BE2C (cell line): ENCODE results near the gene GNL2.

ENCODE experiments used
- DNase-seq: peaks from one replicate; pipeline ENCODE4 v3.0.0-alpha.2; 2020
- H3K27me3 ChIP-seq: fragments of 250-450 bp; sonication (Bioruptor Pico); 2 replicates; pipeline ENCODE4 v1.5.1; 2020; ENCODE audit warnings: mild to moderate bottlenecking
- H3K36me3 ChIP-seq: fragments of 250-450 bp; sonication (Bioruptor Pico); 2 replicates; pipeline ENCODE4 v1.5.1; 2020; ENCODE audit warnings: mild to moderate bottlenecking
- H3K4me1 ChIP-seq: fragments of 250-450 bp; sonication (Bioruptor Pico); 2 replicates; pipeline ENCODE4 v1.5.1; 2020
- H3K4me3 ChIP-seq: 2 replicates; pipeline ENCODE4 v1.5.1; 2011; ENCODE audit warnings: low read depth, low read length
- H3K9me3 ChIP-seq: fragments of 250-450 bp; sonication (Bioruptor Pico); 2 replicates; pipeline ENCODE4 v1.5.1; 2020
- TF ChIP-seq, protein P1 (sequence below): IDR thresholded peaks from 2 replicates; pipeline ENCODE4 v1.5.1; 2012; ENCODE audit warnings: mild to moderate bottlenecking, low read depth, low read length

The GNL2 gene

DNA sequence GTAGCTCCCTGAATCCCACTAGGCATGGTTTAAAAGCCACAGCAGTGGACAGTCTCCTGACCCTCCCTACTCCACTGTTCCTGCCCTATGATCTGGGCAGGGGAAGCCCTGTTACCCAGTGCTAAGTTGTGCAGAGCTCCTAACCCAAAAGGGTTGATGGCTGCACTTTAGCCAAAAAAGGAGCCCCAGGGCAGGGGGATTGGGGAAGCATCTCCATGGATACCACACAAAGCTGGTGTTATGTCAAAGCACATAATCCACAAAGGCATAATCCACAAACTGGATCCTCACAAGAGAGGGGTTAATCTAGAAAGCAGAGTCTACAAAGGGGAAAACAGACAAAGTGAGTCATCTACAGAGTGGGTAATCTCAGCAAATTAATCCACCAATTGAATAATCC lies 33.3 kb upstream of the GNL2 start:
- H3K4me1 ChIP-seq = no peaks in the 10 kb centered on the region
- H3K27me3 ChIP-seq = peaks cover 25% of the 10 kb centered on the region
- H3K9me3 ChIP-seq = no peaks in the 10 kb centered on the region
- H3K36me3 ChIP-seq = no peaks in the 10 kb centered on the region
- TF ChIP-seq, protein P1, sequence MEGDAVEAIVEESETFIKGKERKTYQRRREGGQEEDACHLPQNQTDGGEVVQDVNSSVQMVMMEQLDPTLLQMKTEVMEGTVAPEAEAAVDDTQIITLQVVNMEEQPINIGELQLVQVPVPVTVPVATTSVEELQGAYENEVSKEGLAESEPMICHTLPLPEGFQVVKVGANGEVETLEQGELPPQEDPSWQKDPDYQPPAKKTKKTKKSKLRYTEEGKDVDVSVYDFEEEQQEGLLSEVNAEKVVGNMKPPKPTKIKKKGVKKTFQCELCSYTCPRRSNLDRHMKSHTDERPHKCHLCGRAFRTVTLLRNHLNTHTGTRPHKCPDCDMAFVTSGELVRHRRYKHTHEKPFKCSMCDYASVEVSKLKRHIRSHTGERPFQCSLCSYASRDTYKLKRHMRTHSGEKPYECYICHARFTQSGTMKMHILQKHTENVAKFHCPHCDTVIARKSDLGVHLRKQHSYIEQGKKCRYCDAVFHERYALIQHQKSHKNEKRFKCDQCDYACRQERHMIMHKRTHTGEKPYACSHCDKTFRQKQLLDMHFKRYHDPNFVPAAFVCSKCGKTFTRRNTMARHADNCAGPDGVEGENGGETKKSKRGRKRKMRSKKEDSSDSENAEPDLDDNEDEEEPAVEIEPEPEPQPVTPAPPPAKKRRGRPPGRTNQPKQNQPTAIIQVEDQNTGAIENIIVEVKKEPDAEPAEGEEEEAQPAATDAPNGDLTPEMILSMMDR = no peak
- DNase-seq = no peak
- H3K4me3 ChIP-seq = no peak overlapping the region

DNA sequence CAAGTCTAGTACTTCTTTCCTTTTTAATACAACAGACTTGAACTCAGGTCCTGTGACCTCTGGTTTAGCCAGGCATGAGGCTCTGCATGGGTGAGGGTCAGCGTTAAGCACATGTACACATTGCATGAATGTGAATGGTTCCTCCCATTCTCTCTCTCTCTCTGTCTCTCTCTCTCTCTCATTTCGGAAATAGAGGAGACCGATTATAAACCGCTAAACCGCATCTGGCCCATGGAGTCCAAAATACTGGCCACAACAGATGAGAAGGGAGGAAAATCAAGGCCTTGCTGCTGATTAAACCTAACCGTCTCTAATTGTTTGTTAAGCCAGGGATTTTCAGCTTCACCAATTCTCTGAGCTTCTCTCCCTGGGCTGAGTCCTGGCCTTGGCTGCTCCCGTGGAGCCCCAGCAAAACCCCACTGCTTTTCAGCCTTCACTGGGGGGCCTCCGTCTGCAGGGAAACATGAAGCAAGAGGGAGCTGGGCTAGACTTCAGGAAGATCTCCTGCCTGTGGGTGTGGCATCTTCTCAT lies 32.4 kb upstream of the GNL2 start:
- Histone ChIP-seq H3K36me3 (no peaks in the 10 kb centered on the region), H3K4me1 (no peaks in the 10 kb centered on the region), H3K4me3 (no peak overlapping the region), H3K9me3 (no peaks in the 10 kb centered on the region), H3K27me3 (peaks cover 16% of the 10 kb centered on the region)
- TF ChIP-seq, protein P1 = no peak
- DNase-seq = no peak

DNA sequence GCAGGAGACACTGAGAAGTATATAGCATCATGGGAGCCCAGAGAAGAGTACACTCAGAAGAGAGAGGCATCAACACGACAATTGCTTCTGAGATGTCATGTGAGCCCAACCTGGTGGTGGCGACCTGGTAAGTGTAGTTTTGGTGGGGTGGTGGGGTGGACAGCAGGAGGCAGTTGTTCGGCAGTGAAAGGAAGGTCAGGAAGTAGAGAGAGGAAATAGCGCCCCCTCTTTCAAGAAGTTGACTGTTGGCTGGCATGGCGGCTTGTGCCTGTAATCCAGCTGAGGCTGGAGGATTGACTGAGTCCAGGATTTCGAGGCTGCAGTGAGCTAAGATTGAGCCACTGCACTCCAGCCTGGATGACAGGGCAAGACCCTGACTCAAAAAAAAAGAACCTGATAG lies 26.4 kb upstream of the GNL2 start:
- Histone ChIP-seq H3K27me3 (no peaks in the 10 kb centered on the region), H3K9me3 (no peaks in the 10 kb centered on the region), H3K36me3 (no peaks in the 10 kb centered on the region), H3K4me3 (no peak overlapping the region), H3K4me1 (no peaks in the 10 kb centered on the region)
- TF ChIP-seq, protein P1 = no peak
- no peak for DNase-seq

DNA sequence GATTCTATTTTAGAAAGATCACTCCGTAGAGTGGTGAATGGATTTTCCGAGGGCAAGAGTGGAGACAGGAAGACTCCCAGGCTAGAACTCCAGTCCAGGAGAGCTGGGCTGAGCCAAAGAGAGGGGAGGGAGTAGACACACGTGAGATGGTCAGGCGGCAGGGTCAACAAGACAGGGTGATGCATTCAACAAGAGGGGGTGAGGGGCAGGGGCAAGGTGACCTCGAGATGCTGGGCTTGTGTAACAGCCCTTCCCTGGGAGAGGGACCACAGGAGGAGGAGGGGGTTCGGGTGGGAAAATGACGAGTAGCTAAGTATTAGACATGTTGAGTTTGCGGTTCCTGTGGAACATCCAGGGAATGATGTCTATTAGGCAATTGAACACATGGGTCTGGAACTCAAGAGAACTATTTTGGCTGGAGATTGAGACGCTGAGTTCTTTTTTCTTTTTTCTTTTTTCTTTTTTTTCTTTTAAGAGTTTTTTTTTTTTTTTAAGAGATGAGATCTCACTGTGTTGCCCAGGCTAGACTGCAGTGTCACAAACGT lies 25.7 kb upstream of the GNL2 start:
- H3K9me3 ChIP-seq = no peaks in the 10 kb centered on the region
- H3K4me1 ChIP-seq = no peaks in the 10 kb centered on the region
- no peak overlapping the region for H3K4me3 ChIP-seq
- no peaks in the 10 kb centered on the region for H3K36me3 ChIP-seq
- TF ChIP-seq, protein P1 = no peak
- no peaks in the 10 kb centered on the region for H3K27me3 ChIP-seq
- no peak for DNase-seq

DNA sequence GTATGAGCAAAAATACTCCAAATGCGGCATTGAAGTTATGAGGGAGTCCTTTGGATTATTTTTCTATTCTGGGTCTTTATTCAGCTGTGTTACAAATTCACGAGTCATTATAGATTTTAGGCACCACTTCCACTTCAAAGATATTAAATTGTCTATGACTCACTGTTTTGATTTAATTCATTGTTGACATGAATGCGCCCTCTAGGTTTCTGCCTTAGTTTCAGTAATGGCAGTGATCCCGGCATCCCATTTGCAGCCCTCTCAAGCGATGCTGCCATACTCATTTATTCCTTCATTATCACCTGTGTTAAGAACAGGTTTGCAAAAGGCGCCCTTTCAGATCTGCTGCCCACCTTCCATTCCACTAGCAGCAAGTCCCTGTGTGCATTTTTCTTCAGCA lies 25.0 kb upstream of the GNL2 start:
- no peak for DNase-seq
- Histone ChIP-seq H3K27me3 (no peaks in the 10 kb centered on the region), H3K4me1 (no peaks in the 10 kb centered on the region), H3K4me3 (no peak overlapping the region), H3K36me3 (no peaks in the 10 kb centered on the region), H3K9me3 (no peaks in the 10 kb centered on the region)
- TF ChIP-seq, protein P1 = no peak

DNA sequence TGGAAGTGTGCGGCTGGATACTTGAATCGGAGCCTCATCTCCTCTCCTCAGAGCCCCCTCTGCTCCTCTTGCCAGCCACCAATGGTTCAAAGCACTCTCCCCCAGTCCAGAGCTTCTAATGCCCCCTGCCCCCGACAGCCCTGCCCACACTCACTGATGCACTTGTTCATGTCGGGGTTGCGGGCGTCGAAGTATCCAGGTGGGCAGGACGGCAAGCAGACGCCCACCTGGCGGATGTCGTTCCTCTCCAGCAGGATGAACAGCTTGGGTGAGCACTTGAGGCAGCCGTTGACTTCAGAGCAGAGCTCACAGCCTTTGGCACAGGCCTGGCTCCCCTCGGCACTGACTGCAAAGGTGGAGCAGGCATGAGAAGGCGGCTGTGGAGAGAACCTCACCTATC lies 20.6 kb upstream of the GNL2 start:
- Histone ChIP-seq H3K4me1 (no peaks in the 10 kb centered on the region), H3K9me3 (no peaks in the 10 kb centered on the region), H3K27me3 (no peaks in the 10 kb centered on the region), H3K4me3 (no peak overlapping the region), H3K36me3 (no peaks in the 10 kb centered on the region)
- DNase-seq = no peak
- TF ChIP-seq, protein P1 = no peak
